Hepatocyte (in vitro differentiated cells): ENCODE results near the gene TSPAN9.

ENCODE experiments used
- EZH2phosphoT487 ChIP-seq: fragments of 200-600 bp; sonication (generic); IDR thresholded peaks from one replicate; pipeline ENCODE4 v1.6.1; 2018; ENCODE audit warnings: antibody characterized with exemption, mild to moderate bottlenecking, low read depth, moderate library complexity; ENCODE audit not compliant: unreplicated experiment, severe bottlenecking
- TF ChIP-seq, protein P1 (sequence below): fragments of 200-600 bp; sonication (generic); IDR thresholded peaks from 2 replicates; pipeline ENCODE4 v1.5.1; 2016; ENCODE audit warnings: antibody characterized with exemption, mild to moderate bottlenecking; ENCODE audit not compliant: poor library complexity

GRCh38 chr12:3032161-3032560 lies 45.0 kb upstream of the TSPAN9 start:
- TF ChIP-seq, protein P1, sequence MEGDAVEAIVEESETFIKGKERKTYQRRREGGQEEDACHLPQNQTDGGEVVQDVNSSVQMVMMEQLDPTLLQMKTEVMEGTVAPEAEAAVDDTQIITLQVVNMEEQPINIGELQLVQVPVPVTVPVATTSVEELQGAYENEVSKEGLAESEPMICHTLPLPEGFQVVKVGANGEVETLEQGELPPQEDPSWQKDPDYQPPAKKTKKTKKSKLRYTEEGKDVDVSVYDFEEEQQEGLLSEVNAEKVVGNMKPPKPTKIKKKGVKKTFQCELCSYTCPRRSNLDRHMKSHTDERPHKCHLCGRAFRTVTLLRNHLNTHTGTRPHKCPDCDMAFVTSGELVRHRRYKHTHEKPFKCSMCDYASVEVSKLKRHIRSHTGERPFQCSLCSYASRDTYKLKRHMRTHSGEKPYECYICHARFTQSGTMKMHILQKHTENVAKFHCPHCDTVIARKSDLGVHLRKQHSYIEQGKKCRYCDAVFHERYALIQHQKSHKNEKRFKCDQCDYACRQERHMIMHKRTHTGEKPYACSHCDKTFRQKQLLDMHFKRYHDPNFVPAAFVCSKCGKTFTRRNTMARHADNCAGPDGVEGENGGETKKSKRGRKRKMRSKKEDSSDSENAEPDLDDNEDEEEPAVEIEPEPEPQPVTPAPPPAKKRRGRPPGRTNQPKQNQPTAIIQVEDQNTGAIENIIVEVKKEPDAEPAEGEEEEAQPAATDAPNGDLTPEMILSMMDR: no peak
- no peak for TF ChIP-seq EZH2phosphoT487
